HT1080 (cell line): ENCODE results near the gene RPS27L. TPM values are rescaled to one million over a fixed set of nuclear protein-coding genes. Genes with fewer than 3 reads are reported as not detected.

Source experiments
- DNase-seq: peaks from one replicate; pipeline ENCODE4 v3.0.0-alpha.2; 2015; ENCODE audit warnings: low read depth
- polyA plus RNA-seq, 2 experiments: library from polyadenylated mRNA; depleted of rRNA; stranded (reverse); fragments of >200 nt; gene quantifications; 2 replicates each; pipeline ENCODE4 v1.2.3, GENCODE V29; 2015
- total RNA-seq: library from RNA; depleted of rRNA; stranded (reverse); fragments of >200 nt; shearing (Covaris generic); gene quantifications from 2 replicates; pipeline ENCODE4 v1.2.3, GENCODE V29; 2014; rRNA removed

Gene RPS27L
- 366 and 380 TPM in 2 replicates for total RNA-seq
- polyA plus RNA-seq (2015; cell fraction: cytosol; rRNA removed): 93.6 and 307 TPM in 2 replicates
- polyA plus RNA-seq (2015; cell fraction: nucleus; rRNA removed): 106 and 154 TPM in 2 replicates

- peak; percentile 93 for DNase-seq
These were observed at the start of gene RPS27L for GRCh38 chr15:63157118-63157843. Gene RPS27L (minus strand): TSS chr15:63157477. CDS start chr15:63157405, 72 bp downstream.

GRCh38 chr15:63206079-63206478 is 48.8 kb upstream of the RPS27L start:
- no peak for DNase-seq

- DNase-seq: peak; percentile 74
These were observed 46.3 kb upstream of the RPS27L start for GRCh38 chr15:63203451-63204090.

- no peak for DNase-seq
These were observed 45.6 kb upstream of the RPS27L start for GRCh38 chr15:63202861-63203260.

GRCh38 chr15:63200464-63201249 is 43.4 kb upstream of the RPS27L start:
- no peak for DNase-seq

GRCh38 chr15:63198371-63199250 is 41.3 kb upstream of the RPS27L start:
- no peak for DNase-seq

GRCh38 chr15:63197626-63198025 is 40.3 kb upstream of the RPS27L start:
- DNase-seq: no peak

- no peak for DNase-seq
These were observed 39.6 kb upstream of the RPS27L start for GRCh38 chr15:63196842-63197241.

GRCh38 chr15:63195569-63196015 is 38.3 kb upstream of the RPS27L start:
- DNase-seq: no peak

- DNase-seq: no peak
These were observed 37.7 kb upstream of the RPS27L start for GRCh38 chr15:63194880-63195568.

GRCh38 chr15:63194302-63194701 is 37.0 kb upstream of the RPS27L start:
- no peak for DNase-seq

GRCh38 chr15:63192619-63193206 is 35.4 kb upstream of the RPS27L start:
- no peak for DNase-seq

- DNase-seq: peak; percentile 18
These were observed 34.8 kb upstream of the RPS27L start for GRCh38 chr15:63191895-63192618.

- DNase-seq: no peak
These were observed 33.7 kb upstream of the RPS27L start for GRCh38 chr15:63190769-63191649.

GRCh38 chr15:63189941-63190768 is 32.9 kb upstream of the RPS27L start:
- DNase-seq: peak; percentile 44

- DNase-seq: peak; percentile 93
These were observed 31.9 kb upstream of the RPS27L start, which contains the start of gene RAB8B for GRCh38 chr15:63188926-63189871. Gene RAB8B (plus strand): TSS chr15:63189606. CDS start chr15:63189625, 19 bp downstream.
